Measurements from ENCODE around the gene RAB20.

RAB20 gene

DNA sequence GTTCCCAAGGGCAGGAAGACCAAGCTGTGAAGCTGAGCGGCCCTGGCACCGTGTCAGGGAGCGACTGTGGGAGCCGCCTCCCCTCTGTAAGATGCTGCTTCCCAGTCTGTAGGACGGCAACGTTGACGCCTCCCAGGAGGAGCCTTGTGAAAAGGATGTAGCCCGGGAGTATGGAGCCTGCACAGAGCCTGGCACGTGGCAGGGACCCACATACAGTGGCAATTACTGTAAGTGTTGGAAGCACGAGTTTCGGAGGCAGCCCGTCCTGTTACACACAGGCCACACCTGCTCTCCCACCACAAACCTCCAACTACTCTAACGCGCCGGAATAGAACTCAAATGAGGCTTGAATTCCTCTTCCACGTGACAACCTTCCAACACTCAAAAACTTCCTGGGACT is 6.6 kb downstream of the RAB20 start (continued):
- TF ChIP-seq, protein P1, sequence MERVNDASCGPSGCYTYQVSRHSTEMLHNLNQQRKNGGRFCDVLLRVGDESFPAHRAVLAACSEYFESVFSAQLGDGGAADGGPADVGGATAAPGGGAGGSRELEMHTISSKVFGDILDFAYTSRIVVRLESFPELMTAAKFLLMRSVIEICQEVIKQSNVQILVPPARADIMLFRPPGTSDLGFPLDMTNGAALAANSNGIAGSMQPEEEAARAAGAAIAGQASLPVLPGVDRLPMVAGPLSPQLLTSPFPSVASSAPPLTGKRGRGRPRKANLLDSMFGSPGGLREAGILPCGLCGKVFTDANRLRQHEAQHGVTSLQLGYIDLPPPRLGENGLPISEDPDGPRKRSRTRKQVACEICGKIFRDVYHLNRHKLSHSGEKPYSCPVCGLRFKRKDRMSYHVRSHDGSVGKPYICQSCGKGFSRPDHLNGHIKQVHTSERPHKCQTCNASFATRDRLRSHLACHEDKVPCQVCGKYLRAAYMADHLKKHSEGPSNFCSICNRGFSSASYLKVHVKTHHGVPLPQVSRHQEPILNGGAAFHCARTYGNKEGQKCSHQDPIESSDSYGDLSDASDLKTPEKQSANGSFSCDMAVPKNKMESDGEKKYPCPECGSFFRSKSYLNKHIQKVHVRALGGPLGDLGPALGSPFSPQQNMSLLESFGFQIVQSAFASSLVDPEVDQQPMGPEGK (CRISPR knock-in tag; IDR thresholded peaks at IDR 0.05; ENCODE audit: borderline replicate concordance), result no peak
- TF ChIP-seq, protein P2, sequence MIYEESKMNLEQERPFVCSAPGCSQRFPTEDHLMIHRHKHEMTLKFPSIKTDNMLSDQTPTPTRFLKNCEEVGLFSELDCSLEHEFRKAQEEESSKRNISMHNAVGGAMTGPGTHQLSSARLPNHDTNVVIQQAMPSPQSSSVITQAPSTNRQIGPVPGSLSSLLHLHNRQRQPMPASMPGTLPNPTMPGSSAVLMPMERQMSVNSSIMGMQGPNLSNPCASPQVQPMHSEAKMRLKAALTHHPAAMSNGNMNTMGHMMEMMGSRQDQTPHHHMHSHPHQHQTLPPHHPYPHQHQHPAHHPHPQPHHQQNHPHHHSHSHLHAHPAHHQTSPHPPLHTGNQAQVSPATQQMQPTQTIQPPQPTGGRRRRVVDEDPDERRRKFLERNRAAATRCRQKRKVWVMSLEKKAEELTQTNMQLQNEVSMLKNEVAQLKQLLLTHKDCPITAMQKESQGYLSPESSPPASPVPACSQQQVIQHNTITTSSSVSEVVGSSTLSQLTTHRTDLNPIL (CRISPR knock-in tag; IDR thresholded peaks at IDR 0.05; ENCODE audit: low read depth), result no peak
- no peak for TF ChIP-seq ARNTL (CRISPR knock-in tag; IDR thresholded peaks at IDR 0.05; ENCODE audit: borderline replicate concordance, low read depth)

DNA sequence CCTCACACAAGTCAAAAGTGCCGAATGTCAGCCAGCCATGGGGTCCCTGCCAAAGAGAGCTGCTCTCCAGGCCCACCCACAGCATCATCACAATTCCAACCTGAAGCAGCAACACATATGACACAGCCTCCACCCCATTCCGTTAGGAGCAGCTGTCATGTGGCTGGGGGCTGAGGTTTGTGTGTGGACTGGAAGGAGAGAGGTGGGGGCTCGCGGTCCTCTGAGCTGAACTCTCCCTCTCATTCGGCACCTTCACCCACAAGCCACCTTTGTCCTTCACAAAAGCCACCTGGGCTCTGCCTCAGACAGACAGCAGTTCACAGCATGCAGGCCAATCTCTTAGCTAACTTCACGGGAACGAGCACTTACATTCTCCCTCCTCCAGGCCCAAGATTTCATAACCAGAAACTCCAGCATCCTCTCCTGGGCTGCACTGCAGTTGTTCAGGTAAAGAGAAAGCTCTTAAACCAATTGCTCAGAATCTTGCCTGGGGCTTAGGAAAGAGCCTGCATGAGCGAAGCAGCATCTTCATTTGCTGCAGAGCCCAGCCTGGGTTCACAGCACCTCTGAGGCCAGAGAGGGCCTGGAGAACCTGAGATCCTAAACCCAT is 7.2 kb downstream of the RAB20 start:
- no peak for TF ChIP-seq RARB (CRISPR knock-in tag; IDR thresholded peaks at IDR 0.05)
- TF ChIP-seq ESRRG (CRISPR knock-in tag; IDR thresholded peaks at IDR 0.05), result no peak
- TF ChIP-seq CSDC2 (CRISPR knock-in tag; IDR thresholded peaks at IDR 0.05), result no peak
- TF ChIP-seq ZNF8 (CRISPR knock-in tag; IDR thresholded peaks at IDR 0.05), result no peak
- TF ChIP-seq ARNTL (CRISPR knock-in tag; IDR thresholded peaks at IDR 0.05; ENCODE audit: borderline replicate concordance, low read depth), result no peak
- no peak for TF ChIP-seq TCF4 (CRISPR knock-in tag; IDR thresholded peaks at IDR 0.05; ENCODE audit: borderline replicate concordance)
- ATAC-seq, result no peak

DNA sequence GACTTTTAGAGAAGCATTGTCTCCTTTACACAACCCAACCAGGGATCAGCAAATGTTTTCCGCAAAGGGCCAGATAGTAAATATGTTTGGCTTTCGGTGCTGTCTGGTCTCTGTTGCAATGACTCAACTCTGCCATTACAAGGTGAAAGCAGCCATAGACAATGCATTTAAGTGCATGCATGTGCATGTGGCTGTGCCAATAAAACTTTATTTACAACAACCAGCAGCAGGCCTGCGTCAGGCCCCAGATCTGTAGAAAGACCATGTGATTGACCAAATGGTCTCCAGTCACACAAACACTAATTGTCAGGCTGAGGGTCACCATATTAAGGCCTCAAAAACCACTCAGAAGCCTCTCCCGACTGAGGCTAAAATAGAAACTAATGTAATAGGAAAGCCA is 8.1 kb downstream of the RAB20 start:
- ATAC-seq, result no peak
- TF ChIP-seq TCF4 (CRISPR knock-in tag; IDR thresholded peaks at IDR 0.05; ENCODE audit: borderline replicate concordance), result no peak
- TF ChIP-seq, protein P3, sequence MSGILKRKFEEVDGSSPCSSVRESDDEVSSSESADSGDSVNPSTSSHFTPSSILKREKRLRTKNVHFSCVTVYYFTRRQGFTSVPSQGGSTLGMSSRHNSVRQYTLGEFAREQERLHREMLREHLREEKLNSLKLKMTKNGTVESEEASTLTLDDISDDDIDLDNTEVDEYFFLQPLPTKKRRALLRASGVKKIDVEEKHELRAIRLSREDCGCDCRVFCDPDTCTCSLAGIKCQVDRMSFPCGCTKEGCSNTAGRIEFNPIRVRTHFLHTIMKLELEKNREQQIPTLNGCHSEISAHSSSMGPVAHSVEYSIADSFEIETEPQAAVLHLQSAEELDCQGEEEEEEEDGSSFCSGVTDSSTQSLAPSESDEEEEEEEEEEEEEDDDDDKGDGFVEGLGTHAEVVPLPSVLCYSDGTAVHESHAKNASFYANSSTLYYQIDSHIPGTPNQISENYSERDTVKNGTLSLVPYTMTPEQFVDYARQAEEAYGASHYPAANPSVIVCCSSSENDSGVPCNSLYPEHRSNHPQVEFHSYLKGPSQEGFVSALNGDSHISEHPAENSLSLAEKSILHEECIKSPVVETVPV (CRISPR knock-in tag; IDR thresholded peaks at IDR 0.05), result no peak
- TF ChIP-seq, protein P4, sequence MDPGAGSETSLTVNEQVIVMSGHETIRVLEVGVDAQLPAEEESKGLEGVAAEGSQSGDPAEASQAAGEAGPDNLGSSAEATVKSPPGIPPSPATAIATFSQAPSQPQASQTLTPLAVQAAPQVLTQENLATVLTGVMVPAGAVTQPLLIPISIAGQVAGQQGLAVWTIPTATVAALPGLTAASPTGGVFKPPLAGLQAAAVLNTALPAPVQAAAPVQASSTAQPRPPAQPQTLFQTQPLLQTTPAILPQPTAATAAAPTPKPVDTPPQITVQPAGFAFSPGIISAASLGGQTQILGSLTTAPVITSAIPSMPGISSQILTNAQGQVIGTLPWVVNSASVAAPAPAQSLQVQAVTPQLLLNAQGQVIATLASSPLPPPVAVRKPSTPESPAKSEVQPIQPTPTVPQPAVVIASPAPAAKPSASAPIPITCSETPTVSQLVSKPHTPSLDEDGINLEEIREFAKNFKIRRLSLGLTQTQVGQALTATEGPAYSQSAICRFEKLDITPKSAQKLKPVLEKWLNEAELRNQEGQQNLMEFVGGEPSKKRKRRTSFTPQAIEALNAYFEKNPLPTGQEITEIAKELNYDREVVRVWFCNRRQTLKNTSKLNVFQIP (CRISPR knock-in tag; IDR thresholded peaks at IDR 0.05; ENCODE audit: borderline replicate concordance, low read depth), result no peak
- TF ChIP-seq, protein P5, sequence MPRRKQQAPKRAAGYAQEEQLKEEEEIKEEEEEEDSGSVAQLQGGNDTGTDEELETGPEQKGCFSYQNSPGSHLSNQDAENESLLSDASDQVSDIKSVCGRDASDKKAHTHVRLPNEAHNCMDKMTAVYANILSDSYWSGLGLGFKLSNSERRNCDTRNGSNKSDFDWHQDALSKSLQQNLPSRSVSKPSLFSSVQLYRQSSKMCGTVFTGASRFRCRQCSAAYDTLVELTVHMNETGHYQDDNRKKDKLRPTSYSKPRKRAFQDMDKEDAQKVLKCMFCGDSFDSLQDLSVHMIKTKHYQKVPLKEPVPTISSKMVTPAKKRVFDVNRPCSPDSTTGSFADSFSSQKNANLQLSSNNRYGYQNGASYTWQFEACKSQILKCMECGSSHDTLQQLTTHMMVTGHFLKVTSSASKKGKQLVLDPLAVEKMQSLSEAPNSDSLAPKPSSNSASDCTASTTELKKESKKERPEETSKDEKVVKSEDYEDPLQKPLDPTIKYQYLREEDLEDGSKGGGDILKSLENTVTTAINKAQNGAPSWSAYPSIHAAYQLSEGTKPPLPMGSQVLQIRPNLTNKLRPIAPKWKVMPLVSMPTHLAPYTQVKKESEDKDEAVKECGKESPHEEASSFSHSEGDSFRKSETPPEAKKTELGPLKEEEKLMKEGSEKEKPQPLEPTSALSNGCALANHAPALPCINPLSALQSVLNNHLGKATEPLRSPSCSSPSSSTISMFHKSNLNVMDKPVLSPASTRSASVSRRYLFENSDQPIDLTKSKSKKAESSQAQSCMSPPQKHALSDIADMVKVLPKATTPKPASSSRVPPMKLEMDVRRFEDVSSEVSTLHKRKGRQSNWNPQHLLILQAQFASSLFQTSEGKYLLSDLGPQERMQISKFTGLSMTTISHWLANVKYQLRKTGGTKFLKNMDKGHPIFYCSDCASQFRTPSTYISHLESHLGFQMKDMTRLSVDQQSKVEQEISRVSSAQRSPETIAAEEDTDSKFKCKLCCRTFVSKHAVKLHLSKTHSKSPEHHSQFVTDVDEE (CRISPR knock-in tag; IDR thresholded peaks at IDR 0.05), result no peak

DNA sequence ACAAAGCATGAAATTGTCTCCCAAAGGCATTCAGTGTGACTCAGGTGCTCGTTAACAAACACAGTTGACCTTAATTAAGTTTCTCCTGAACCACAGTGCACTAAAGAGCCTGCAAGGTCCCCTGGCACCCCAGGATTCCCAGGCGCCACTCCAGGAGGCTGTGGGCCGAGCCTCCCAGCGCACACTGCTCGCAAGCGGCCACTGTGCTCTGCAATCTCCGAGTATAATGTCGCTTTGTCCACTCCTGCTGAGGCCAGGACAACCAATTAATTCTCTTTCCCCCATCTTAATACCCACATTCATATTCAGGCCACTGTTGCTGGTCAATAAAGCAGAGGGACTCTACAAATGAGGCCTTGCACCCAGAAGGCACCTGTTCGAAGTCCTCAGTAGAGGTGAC is 8.8 kb downstream of the RAB20 start:
- ATAC-seq, result no peak
- TF ChIP-seq ZFP30 (CRISPR knock-in tag; IDR thresholded peaks at IDR 0.05) (no peak), BACH2 (CRISPR knock-in tag; IDR thresholded peaks at IDR 0.05; ENCODE audit: borderline replicate concordance) (no peak), GLIS3 (CRISPR knock-in tag; IDR thresholded peaks at IDR 0.05) (no peak), ZC3H10 (CRISPR knock-in tag; IDR thresholded peaks at IDR 0.05) (no peak)
- TF ChIP-seq, protein P4 (CRISPR knock-in tag; IDR thresholded peaks at IDR 0.05; ENCODE audit: borderline replicate concordance, low read depth), result no peak
- TF ChIP-seq, protein P1 (CRISPR knock-in tag; IDR thresholded peaks at IDR 0.05; ENCODE audit: borderline replicate concordance), result no peak
- TF ChIP-seq, protein P3 (CRISPR knock-in tag; IDR thresholded peaks at IDR 0.05), result no peak
- TF ChIP-seq, protein P2 (CRISPR knock-in tag; IDR thresholded peaks at IDR 0.05; ENCODE audit: low read depth), result no peak
